Prostate gland (tissue), 2 donors: ENCODE measurements around the gene HIBCH.

Experiments
- POLR2A ChIP-seq: fragments of 450-650 bp; IDR thresholded peaks from one replicate; pipeline ENCODE4 v1.6.1; 2016; ENCODE audit warnings: antibody characterized with exemption, mild to moderate bottlenecking
- POLR2AphosphoS5 ChIP-seq: sonication (generic); formaldehyde crosslinking; IDR thresholded peaks from one replicate; pipeline ENCODE4 v1.6.1; 2017; ENCODE audit warnings: antibody characterized with exemption
- TF ChIP-seq, protein P1 (sequence below), 4 experiments: fragments of 200-600 bp in 2 of 4; fragments of 450-650 bp in 2 of 4; sonication (generic) in 2 of 4; IDR thresholded peaks; 1 replicate in 3 of 4; 2 replicates in 1 of 4; pipeline ENCODE4 v1.5.1; 2016 to 2019; ENCODE audit warnings: antibody characterized with exemption in 4 of 4, mild to moderate bottlenecking in 2 of 4, moderate library complexity in 2 of 4

DNA sequence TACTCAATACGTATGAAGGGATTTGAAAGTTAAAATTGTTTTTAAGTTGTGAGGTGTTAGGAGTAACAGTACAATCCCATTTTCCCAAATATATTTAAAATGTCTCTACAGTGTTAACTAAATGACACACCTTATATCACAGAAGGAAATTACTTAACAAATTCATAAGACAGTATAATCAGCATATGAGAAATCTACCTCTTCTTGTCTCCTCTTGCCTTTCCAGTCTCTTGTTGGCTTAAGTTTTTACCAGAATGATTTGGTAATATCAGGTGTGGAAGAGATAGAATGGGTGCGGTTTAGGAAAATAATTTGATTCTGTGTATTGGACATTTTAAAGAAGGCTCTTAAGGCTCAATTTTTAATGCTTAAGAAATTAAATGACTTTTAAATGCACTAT lies 14.3 kb upstream of the HIBCH start:
- TF ChIP-seq, protein P1, sequence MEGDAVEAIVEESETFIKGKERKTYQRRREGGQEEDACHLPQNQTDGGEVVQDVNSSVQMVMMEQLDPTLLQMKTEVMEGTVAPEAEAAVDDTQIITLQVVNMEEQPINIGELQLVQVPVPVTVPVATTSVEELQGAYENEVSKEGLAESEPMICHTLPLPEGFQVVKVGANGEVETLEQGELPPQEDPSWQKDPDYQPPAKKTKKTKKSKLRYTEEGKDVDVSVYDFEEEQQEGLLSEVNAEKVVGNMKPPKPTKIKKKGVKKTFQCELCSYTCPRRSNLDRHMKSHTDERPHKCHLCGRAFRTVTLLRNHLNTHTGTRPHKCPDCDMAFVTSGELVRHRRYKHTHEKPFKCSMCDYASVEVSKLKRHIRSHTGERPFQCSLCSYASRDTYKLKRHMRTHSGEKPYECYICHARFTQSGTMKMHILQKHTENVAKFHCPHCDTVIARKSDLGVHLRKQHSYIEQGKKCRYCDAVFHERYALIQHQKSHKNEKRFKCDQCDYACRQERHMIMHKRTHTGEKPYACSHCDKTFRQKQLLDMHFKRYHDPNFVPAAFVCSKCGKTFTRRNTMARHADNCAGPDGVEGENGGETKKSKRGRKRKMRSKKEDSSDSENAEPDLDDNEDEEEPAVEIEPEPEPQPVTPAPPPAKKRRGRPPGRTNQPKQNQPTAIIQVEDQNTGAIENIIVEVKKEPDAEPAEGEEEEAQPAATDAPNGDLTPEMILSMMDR (IDR thresholded peaks at IDR 0.05), result no peak
- no peak for TF ChIP-seq POLR2A
- TF ChIP-seq POLR2AphosphoS5, result no peak
